Activated naive CD8-positive, alpha-beta T cell treated with anti-CD3 and anti-CD28 coated beads for 36 hours (primary cell): ENCODE data around the gene BCAS3. TPM values are rescaled to one million over a fixed set of nuclear protein-coding genes. Genes with fewer than 3 reads are reported as not detected.
A peak's percentile ranks its signal among the peaks of the same experiment; 100 is the strongest.
"Not testable (repeated sequence)": the region's sequence is repeated elsewhere in the genome, so short reads cannot be mapped to it uniquely, and the experiment has no call there.

Source experiments
- DNase-seq: peaks from one replicate; pipeline ENCODE4 v3.0.0; 2021
- H3K27ac Mint-ChIP-seq: one replicate; pipeline ENCODE4 v1.8.0; 2022; ENCODE audit warnings: mild to moderate bottlenecking, moderate library complexity, mixed read lengths
- H3K27me3 Mint-ChIP-seq: one replicate; pipeline ENCODE4 v1.8.0; 2022; ENCODE audit warnings: mild to moderate bottlenecking, mixed read lengths
- H3K36me3 Mint-ChIP-seq: one replicate; pipeline ENCODE4 v1.8.0; 2021; ENCODE audit warnings: mild to moderate bottlenecking, mixed read lengths
- H3K4me1 Mint-ChIP-seq: one replicate; pipeline ENCODE4 v1.8.0; 2021; ENCODE audit warnings: mixed read lengths
- H3K4me3 Mint-ChIP-seq: one replicate; pipeline ENCODE4 v1.8.0; 2022; ENCODE audit warnings: mild to moderate bottlenecking, moderate library complexity, mixed read lengths
- H3K9me3 Mint-ChIP-seq: one replicate; pipeline ENCODE4 v1.8.0; 2022; ENCODE audit warnings: mixed read lengths
- total RNA-seq, 2 experiments: library from RNA; stranded (reverse); gene quantifications; one replicate each; pipeline ENCODE4 v1.2.3, GENCODE V29; 2021

The BCAS3 gene
- total RNA-seq, 2 experiments from 2014 or later = 4.9 to 7.0 TPM

- H3K9me3 Mint-ChIP-seq = no peaks in the 10 kb centered on the region
- H3K27ac Mint-ChIP-seq = no peak overlapping the region
- no peaks in the 10 kb centered on the region for H3K36me3 Mint-ChIP-seq
- H3K27me3 Mint-ChIP-seq = no peaks in the 10 kb centered on the region
- DNase-seq = no peak
- no peak overlapping the region for H3K4me3 Mint-ChIP-seq
- H3K4me1 Mint-ChIP-seq = peaks cover 14% of the 10 kb centered on the region
Measured at GRCh38 chr17:61134551-61135235, 457.0 kb downstream of the BCAS3 start.

- H3K36me3 Mint-ChIP-seq = no peaks in the 10 kb centered on the region
- H3K4me1 Mint-ChIP-seq = peaks cover 16% of the 10 kb centered on the region
Measured at GRCh38 chr17:61135782-61136181, 458.1 kb downstream of the BCAS3 start.

GRCh38 chr17:61136296-61136695 lies 458.6 kb downstream of the BCAS3 start:
- H3K27ac Mint-ChIP-seq = no peak overlapping the region
- H3K36me3 Mint-ChIP-seq = no peaks in the 10 kb centered on the region
- no peaks in the 10 kb centered on the region for H3K27me3 Mint-ChIP-seq
- peaks cover 16% of the 10 kb centered on the region for H3K4me1 Mint-ChIP-seq
- no peaks in the 10 kb centered on the region for H3K9me3 Mint-ChIP-seq
- H3K4me3 Mint-ChIP-seq = peak overlapping the region; percentile 2
- DNase-seq = no peak

More at GRCh38 chr17:61135782-61136181, 458.1 kb downstream of the BCAS3 start:
- peak overlapping the region; percentile 2 for H3K4me3 Mint-ChIP-seq
- H3K9me3 Mint-ChIP-seq = no peaks in the 10 kb centered on the region
- H3K27ac Mint-ChIP-seq = no peak overlapping the region
- DNase-seq = no peak
- H3K27me3 Mint-ChIP-seq = no peaks in the 10 kb centered on the region

GRCh38 chr17:61139219-61139618 lies 461.6 kb downstream of the BCAS3 start:
- Mint-ChIP-seq H3K27me3 (no peaks in the 10 kb centered on the region), H3K36me3 (no peaks in the 10 kb centered on the region), H3K27ac (peak overlapping the region; percentile 89), H3K4me3 (peak overlapping the region; percentile 57), H3K4me1 (peaks cover 18% of the 10 kb centered on the region), H3K9me3 (no peaks in the 10 kb centered on the region)
- peak; percentile 29 for DNase-seq

GRCh38 chr17:61140081-61140786 lies 462.6 kb downstream of the BCAS3 start:
- Mint-ChIP-seq H3K9me3 (no peaks in the 10 kb centered on the region), H3K36me3 (no peaks in the 10 kb centered on the region), H3K27ac (peak overlapping the region; percentile 17), H3K4me1 (peaks cover 25% of the 10 kb centered on the region), H3K27me3 (no peaks in the 10 kb centered on the region), H3K4me3 (no peak overlapping the region)
- no peak for DNase-seq

GRCh38 chr17:61143026-61143425 lies 465.4 kb downstream of the BCAS3 start:
- H3K9me3 Mint-ChIP-seq = no peaks in the 10 kb centered on the region
- H3K4me1 Mint-ChIP-seq = peaks cover 26% of the 10 kb centered on the region
- H3K4me3 Mint-ChIP-seq = no peak overlapping the region
- DNase-seq = no peak
- no peaks in the 10 kb centered on the region for H3K36me3 Mint-ChIP-seq
- H3K27me3 Mint-ChIP-seq = no peaks in the 10 kb centered on the region
- no peak overlapping the region for H3K27ac Mint-ChIP-seq

GRCh38 chr17:61144137-61144536 lies 466.5 kb downstream of the BCAS3 start:
- H3K27me3 Mint-ChIP-seq = no peaks in the 10 kb centered on the region
- no peaks in the 10 kb centered on the region for H3K9me3 Mint-ChIP-seq
- DNase-seq = no peak
- peaks cover 20% of the 10 kb centered on the region for H3K4me1 Mint-ChIP-seq
- no peak overlapping the region for H3K27ac Mint-ChIP-seq
- no peaks in the 10 kb centered on the region for H3K36me3 Mint-ChIP-seq
- H3K4me3 Mint-ChIP-seq = no peak overlapping the region

- no peak for DNase-seq
- H3K36me3 Mint-ChIP-seq = no peaks in the 10 kb centered on the region
- H3K4me3 Mint-ChIP-seq = no peak overlapping the region
- peaks cover 16% of the 10 kb centered on the region for H3K4me1 Mint-ChIP-seq
- H3K27ac Mint-ChIP-seq = peak overlapping the region; percentile 12
- H3K27me3 Mint-ChIP-seq = no peaks in the 10 kb centered on the region
- no peaks in the 10 kb centered on the region for H3K9me3 Mint-ChIP-seq
Measured at GRCh38 chr17:61144617-61145564, 467.2 kb downstream of the BCAS3 start.

- H3K36me3 Mint-ChIP-seq, H3K27me3 Mint-ChIP-seq, H3K4me3 Mint-ChIP-seq, H3K9me3 Mint-ChIP-seq, H3K27ac Mint-ChIP-seq, DNase-seq: not testable (repeated sequence)
- H3K4me1 Mint-ChIP-seq = peaks cover 19% of the 10 kb centered on the region
Measured at GRCh38 chr17:61146833-61147232, 469.2 kb downstream of the BCAS3 start.

- Mint-ChIP-seq H3K9me3 (no peaks in the 10 kb centered on the region), H3K27me3 (no peaks in the 10 kb centered on the region), H3K4me1 (peaks cover 16% of the 10 kb centered on the region), H3K4me3 (no peak overlapping the region), H3K36me3 (peaks cover 2% of the 10 kb centered on the region), H3K27ac (no peak overlapping the region)
- DNase-seq = no peak
Measured at GRCh38 chr17:61149106-61149825, 471.6 kb downstream of the BCAS3 start.

- Mint-ChIP-seq H3K36me3 (peaks cover 2% of the 10 kb centered on the region), H3K27me3 (no peaks in the 10 kb centered on the region), H3K4me3 (no peak overlapping the region), H3K27ac (no peak overlapping the region), H3K4me1 (peaks cover 13% of the 10 kb centered on the region), H3K9me3 (no peaks in the 10 kb centered on the region)
- no peak for DNase-seq
Measured at GRCh38 chr17:61149862-61150362, 472.3 kb downstream of the BCAS3 start.

GRCh38 chr17:61150686-61151299 lies 473.1 kb downstream of the BCAS3 start:
- H3K4me1 Mint-ChIP-seq = peaks cover 9% of the 10 kb centered on the region
- H3K27ac Mint-ChIP-seq = no peak overlapping the region

GRCh38 chr17:61152898-61153297 lies 475.2 kb downstream of the BCAS3 start:
- no peaks in the 10 kb centered on the region for H3K27me3 Mint-ChIP-seq
- no peaks in the 10 kb centered on the region for H3K9me3 Mint-ChIP-seq
- no peak overlapping the region for H3K4me3 Mint-ChIP-seq
- no peak for DNase-seq
- peaks cover 4% of the 10 kb centered on the region for H3K36me3 Mint-ChIP-seq
- peaks cover 9% of the 10 kb centered on the region for H3K4me1 Mint-ChIP-seq
- no peak overlapping the region for H3K27ac Mint-ChIP-seq

More at GRCh38 chr17:61150686-61151299, 473.1 kb downstream of the BCAS3 start:
- Mint-ChIP-seq H3K9me3 (no peaks in the 10 kb centered on the region), H3K27me3 (no peaks in the 10 kb centered on the region), H3K36me3 (peaks cover 2% of the 10 kb centered on the region), H3K4me3 (no peak overlapping the region)
- no peak for DNase-seq
